ENCODE results near the gene ASTL.
A peak's percentile ranks its signal among the peaks of the same experiment; 100 is the strongest.
"Not testable (repeated sequence)": the region's sequence is repeated elsewhere in the genome, so short reads cannot be mapped to it uniquely, and the experiment has no call there.

The ASTL gene

DNA sequence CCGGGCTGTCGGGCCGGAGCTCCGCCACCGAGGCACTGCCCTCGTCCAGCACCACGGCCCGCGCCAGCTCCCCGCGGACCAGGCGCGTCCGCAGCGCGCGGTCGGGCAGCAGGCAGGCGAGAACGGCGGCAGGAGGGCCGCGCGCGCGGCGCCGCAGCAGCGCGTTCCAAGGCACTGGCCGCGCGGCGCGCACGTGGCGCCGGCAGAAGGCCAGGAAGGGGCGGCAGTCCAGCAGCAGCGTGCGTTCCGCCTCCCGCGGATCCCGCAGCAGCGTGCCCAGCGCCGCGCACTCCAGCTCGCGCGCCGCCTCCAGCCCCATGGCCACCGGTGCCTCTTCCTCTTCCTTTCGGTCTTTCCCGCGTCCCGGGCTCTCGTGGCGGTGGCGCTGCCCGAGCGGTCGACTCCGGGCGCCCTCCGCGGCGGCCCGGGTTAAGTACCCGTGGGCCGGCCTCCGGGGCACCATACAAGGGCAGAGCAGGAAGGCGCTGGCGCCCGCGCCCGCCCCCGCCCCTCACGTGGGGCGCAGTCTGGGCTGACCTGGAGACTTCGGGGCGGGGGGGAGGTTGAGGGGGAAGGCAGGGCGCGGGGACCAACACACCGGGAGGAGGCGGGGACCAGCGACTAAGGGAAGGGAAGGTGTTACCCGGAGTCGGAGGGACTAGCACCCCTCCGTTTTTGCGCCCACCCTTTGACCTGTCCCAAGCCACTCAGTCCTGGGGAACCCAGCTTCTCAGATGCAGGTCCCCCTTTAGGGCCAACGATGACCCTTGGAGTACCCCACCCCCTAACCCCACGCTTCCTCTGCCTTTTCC, 6.9 kb upstream of the ASTL start, which contains the start of gene DUSP2:
Gene DUSP2 (minus strand): TSS at position 405 of the 812 bp plus-strand sequence. CDS start 86 bp downstream, at position 319.
- peak; percentile 94 for DNase-seq

DNA sequence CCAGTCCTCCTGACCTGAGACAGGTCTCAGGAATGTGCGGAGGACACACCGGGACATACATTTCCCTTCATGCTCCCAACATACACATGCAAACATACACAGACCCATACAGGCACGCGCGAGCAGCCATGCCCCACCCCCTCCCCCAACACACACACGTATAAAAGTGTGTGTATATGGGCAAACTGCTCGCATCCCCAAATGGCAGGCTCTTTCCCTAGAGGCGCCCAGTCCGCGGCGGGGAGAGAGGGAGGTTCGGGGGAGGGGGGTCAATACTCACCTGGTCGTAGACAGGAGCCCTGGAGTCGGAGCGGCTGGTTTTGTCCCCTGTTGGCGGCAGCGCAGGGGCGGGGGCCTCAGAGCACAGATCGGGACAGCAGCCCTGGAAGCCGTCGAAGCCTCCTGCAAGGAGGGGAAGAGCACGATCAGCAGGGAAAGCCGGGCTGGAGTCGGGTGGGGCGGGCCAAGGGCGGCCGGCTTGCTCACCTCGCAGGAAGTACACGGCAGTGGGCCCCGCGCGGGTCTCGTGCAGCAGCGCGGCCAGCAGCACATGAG, 6.3 kb upstream of the ASTL start:
- DNase-seq = peak; percentile 50

DNA sequence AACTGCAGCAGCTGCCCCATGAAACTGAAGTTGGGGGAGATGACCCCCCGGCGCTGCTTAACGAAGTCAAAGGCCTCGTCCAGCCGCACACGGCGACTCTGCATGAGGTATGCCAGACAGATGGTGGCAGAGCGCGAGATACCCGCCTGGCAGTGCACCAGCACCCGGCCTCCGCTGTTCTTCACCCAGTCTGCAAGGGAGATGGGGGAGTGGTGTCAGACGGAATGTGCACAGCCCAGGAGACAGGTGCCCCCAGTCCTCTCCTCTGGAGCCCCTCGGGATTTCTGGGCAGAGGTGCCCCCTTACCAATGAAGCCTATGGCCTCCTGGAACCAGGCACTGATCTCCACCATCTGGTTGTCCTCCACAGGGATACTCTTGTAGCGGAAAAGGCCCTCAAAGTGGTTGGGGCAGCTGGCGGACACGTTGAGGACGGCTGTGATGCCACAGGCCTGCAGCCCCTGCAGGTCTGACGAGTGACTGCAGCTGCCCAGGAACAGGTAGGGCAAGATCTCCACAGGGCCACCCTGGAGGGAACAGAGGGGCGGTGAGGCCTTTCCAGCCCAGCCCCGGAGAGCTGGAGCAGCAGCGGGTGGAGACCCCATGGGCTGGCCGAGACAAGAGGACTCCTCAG, 5.7 kb upstream of the ASTL start:
- peak; percentile 52 for DNase-seq

DNA sequence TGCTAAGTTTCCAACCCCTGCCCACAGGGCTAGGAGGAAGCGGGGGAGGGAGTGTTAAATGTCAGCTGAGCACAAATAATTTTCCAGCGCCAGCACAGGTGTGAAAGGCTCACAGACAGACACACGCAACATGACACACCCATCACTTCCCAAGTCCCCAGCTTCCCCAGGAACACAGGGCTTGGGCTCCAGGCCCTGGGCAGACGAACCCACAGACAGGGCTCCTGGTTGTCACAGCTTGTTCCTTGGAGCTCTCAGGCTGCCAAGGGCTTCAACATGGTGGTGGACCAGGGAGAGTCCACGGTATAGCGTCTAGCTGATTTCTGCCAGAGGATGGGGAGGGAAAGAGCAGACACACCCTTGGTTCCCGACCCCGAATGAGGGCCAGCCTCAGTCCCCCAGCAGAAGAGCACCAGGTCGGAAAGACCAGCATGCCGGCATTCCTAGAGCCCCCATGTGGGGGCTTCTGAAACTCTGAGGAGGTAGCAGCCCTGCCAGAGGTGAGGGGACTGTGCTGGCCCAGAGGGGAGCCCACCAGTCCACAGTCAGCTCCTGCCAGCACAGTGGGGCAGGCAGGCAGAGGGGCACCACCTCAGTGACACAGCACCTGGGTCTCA, 5.0 kb upstream of the ASTL start:
- DNase-seq = peak; percentile 56

DNA sequence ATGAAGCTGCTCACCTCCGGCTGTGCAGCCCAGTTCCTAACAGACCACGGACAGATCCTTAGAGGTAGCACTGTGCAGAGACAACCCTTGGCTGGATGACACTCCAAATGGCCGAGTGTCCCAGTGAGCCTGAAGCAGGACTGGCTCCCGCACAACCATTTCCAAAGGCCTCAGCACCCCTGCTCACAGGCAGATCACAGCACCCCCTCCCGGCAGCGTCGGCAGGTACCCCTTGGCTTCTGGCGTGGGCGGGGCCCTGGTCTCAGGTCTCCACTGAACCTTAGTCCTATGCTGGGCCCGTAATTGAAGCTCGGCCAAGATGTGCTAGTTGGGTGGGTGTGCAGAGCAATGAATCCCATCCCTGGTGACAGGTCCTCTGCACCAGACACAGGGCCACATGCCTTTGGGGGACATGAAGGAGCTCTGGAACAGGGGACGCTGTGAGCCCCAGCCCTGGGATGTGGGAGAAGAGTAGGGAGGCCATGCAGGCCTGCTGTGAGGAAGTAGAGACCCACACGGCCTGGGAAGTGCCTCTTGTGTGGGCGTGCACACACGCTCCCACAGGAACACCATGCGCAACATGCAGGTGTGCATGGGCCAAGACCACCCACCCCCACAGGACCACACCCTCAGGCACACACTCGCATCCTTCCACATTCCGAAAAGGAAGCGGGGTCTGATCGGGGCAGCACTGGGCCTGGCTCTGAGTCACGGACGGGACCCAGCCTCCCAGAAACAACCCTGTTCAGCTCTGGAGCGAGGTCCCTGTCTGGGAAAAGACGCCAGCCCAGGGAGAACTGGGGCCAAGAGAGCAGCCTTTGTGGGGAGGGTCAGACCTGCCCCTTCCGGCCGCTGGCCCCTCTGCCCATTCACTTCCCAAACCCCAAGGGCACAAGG, 4.2 kb upstream of the ASTL start:
- DNase-seq = peak; percentile 82

DNA sequence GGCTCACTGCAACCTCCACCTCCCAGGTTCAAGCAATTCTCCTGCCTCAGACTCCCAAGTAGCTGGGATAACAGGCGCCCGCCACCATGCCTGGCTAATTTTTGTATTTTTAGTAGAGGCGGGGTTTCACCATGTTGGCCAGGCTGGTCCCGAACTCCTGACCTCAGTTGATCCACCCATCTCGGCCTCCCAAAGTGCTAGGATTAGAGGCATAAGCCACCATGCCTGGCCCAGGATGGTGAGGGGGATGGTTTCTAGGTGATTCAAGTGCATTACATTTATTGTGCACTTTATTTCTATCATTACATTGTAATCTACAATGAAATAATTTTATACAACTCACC, 3.3 kb upstream of the ASTL start:
- DNase-seq = not testable (repeated sequence)

DNA sequence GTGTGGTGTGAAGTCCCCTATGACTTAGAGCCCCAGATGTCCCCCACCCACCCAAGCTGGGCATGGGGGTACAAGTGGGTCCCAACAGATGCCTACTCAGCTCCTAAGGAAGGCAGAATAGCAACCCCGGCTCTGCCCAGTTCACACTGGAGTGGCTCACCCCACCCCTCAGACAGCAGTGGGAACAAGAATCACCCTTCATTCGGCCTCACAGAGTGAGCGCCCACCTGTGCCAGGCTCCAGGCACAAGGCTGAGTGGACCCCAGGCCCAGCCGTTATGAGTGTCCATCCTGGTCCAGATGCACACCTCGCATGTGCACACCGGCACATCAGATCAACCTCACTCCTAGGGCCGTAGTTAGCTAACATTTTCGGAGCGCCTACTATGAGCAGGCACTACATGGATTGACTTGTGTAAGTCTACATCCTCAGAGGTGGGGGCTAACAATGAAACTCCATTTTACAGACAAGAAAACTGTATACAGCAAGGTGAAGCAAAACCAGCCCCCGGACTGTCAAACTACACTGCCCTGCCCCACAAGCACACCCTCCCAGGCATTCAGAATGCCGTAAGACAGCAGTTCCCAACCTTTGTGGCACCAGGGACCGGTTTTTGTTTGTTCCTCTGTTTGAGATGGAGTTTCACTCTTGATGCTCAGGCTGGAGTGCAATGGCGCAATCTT, 2.8 kb upstream of the ASTL start:
- peak; percentile 51 for DNase-seq

DNA sequence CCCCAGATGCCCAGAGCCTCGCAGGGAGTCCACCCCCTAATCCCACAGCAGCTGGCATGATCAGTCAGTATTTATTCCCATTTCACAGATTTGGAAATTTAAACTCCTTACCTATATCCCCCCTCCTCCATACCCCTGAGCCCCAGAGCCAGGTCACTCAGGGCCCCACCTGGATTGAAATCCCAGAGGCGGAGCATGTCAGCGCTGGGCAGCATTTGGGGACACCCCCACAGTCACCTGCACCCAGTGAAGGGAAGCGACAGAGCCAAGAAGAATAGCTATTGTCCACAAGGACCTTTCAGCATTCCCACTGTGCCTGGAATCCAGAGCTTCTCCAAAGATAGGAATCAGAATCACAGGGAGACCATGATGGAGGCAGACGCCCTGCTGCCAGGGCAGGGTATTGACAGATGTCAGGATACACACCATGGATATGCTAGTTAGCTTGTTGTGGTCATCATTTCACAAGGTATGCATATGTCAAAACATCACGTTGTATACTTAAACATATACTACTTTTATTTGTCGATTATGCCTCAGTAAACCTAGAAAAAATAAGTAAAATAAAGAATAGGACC, 968 bp upstream of the ASTL start:
- DNase-seq = peak; percentile 30

DNA sequence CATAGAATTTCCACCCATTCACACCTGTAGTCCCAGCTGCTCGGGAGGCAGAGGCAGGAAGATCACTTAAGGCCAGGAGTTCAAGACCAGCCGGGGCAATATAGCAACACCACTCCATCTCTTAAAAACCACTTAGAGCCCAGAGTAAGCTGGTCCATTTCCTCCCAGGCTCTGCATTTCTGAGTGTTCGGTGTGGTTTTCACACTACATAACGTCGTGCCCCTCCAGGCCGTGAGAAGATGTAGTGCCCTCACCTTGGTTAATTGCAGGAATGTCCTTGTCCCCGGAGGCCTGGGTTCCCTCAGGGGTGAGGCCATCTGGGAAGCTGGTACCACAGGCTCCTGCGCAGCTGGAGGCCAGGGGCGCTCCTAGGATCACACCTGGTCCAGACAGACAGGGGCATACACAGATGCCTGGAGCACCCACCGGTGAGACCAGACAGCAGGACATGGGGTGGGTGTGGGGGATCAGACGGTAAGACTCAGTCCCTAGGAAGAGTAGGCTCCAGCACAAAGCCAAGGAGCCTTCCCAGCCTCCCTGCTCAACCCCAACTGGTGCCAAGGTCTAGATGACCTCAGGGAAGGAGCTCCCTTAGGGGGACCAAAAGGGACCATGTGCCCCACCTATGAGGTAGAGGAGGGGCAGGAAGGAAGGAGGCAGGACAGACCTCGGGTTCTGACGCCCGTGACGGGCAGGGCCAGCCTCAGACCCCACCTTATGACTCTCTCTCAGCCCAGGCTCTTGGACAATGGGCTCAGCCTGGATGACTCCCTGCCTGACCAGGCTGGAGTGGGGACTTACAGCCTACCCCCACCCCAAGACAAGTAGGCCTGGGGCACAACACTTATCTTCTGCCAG, 752 bp downstream of the ASTL start:
- DNase-seq = peak; percentile 37

DNA sequence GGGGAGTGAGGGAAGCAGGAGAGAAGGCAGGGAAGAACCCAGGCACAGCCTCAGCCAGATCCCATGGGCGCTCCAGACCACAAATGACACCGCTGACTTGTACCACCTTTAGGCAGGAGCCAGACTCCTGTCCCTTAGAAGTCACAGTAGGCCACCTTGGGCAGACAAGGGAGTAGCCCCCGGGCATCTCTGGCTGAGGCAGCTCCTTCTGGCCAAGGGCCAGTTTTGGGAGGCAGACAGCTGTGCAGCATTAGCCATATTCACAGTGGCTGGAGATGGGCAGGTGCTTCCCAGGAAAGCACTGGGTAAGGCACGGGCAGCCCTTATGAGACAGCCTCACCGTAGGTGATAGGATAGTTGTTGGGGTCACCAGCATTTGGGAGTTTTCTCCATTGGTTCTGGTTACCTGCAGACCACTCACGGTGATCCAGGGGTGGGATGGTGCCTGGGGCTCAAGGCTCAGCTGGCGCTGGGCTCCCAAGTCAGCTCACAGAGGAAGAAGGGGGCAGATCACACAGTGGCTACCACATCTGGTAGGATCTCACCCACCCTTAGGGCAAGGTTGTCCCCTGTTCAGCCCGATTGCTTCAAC, 2.1 kb downstream of the ASTL start:
- peak; percentile 31 for DNase-seq

DNA sequence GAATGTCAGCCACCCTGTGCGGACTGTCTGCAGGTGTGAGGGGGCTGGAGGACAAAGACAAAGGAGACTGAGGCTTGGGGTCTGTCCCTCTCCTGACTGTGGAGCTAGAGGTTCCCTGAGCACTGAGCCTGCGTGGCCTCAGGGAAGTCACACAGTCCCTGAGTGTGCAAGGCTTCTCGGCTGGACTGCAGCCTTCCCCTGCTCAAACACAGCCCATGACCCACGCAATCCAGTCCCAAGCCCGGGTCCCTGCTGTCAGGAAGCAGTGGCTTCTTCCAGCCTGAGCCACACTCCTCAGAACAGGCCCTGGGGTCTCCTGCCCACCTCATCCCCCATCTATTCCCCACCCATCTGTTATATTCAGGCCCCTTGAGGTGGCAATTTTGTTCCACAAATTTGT, 2.7 kb downstream of the ASTL start:
- no peak for DNase-seq

DNA sequence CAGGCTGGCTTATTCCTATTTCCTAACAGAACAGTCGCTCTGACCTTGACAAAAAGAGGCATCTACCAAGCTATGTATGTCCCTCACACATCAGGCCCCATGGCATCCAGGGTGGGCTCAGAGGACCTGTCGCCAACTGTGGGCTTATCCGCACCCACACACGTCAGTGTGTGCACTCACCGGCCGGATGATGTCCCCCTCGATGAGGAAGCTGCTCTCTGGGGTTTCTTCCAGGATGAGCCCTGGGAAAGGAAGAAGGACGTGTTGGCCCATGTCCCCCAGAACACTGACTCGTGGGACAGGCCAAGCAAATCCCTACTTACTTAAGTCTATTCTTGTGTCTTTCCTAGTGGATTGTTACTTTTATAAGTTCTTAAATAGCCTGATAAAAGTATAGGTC, 3.1 kb downstream of the ASTL start:
- DNase-seq = peak; percentile 16

DNA sequence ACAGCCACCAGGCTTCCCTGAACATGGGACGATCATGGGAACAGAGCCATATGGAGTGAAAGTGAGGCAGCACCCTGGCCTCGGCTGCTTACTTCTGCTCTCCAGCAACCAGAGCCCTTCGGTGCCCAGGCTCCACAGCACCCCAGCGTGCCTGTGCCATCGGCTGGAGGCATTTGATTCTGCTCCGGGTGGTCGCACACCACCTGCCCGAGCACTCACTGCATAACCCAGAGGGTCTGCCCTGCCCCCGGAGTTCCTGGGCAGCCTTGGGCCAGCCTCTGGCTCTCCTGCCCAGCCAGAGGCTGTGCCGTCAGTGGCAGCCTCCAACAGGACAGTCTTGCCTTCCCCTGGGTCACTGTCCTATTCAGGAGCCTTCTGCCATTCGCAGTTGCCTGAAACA, 3.9 kb downstream of the ASTL start:
- DNase-seq = peak; percentile 20

DNA sequence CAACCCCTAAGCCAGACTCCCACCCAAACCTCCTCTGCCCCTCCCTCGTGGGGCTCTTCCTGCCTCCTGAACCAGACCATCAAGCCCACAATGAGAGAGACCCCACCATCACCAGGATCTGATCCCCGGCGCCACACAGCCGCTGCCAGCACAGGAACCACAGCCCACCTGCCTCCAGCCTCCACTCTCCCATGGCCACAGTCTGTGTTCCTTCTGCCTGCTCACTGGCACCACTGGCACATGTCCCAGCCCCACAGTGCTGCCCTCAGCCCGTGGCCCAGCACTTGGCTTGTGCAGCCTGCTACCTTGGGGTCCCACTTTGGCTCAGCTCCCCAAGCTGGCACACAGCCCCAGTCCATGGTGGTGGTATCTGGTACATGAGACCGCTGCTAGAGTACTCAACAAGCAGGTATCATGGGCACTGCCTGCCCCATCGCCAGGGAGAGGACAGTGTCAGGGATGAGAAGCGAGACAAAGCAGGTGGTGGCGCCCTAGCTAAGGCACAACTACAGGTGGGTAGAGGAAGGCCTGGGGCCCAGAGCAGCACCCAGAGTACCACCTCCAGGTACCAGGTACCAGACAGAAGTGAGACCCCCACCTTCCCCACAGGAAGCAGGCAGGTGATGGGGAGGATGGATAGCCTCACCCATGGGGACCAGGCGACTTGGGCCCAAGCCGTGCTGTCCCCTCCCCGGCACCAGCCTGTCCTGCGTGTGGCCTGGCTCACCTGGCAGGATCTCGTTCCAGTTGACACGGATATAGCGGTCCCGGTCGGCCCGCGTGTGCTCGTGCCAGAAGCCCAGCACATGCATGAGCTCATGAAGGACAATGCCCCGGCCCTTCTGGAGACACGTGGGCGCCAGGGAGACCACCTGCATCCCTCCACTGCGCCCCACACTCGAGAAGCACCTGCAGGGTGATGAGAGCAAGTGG, 6.2 kb downstream of the ASTL start:
- peak; percentile 17 for DNase-seq

DNA sequence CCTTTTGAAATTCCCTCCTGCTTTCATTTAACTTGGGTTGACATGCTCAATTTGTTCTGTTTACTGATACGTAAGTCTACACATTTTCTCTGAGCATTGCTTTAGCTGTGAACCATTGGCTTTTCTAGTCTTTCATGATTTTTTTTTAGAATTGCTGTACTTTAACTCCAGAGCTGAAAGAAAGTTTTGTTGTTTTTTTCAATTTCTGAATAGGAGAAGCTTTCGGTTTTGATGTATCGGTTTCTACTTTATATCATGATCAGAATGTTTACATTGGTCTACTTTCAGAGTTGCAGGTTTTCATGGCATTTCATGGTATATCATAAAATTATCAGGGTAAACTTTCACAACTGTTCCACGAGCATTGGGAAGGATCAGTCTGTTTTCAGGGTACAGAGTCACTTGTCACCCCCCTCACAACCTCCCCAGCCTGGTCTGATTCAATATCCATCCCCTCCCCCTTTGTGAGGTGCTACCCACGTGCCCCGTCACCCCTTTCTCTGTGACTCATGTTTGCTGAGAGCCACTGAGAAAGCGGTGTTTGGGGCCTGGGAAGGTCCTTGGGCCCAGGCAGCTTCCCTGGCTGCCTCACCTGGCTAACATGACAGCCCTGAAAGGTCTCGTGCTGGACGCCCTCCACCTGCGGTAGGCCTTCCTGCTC, 7.0 kb downstream of the ASTL start:
- peak; percentile 43 for DNase-seq

DNA sequence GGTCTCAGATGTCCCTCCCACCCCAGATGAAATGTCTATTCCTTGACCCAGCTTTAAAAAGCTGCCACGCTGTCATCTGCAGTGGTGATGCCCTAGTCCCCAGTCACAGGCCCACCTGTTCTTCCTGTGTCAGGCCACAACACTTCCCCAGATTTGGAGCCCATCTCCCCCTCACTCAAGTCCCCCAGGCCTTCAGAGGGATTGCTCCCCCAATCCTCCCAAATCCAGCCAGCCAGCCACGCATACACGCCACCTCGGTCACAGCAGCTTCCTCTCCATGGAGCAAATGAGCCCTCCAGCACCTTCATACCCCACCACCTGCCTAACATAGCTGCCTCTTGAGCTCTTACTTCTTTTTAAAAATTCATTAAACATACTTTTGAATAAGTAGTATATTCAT, 7.8 kb downstream of the ASTL start:
- peak; percentile 16 for DNase-seq

DNA sequence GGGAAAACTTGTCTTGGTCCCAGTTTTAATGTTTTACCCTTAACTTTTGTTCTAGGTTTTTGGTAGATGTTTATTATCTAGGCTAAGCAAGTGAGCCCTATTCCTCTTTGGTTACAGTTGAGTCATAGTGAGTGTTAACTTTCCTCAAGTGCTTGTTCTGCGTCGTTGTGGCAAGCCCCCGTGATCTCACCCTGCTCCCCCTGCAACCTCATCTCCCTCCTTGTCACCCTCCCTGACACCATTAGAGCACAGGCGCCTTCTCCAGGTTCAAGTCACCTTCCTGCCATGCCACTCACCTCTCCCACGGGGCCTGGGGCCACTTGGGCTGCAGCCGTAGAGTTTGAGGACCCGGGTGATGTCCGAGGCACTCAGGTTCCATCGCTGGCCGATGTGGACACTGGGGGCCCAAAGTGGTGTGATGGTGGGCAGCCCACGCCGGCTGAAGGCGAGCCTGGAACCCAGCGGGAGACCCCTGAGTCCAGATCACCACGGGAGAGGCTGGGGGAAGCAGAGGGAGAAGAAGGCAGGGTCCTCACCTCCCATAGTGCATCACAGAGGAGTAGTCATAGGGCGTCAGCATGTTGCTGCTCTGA, 8.7 kb downstream of the ASTL start:
- no peak for DNase-seq

DNA sequence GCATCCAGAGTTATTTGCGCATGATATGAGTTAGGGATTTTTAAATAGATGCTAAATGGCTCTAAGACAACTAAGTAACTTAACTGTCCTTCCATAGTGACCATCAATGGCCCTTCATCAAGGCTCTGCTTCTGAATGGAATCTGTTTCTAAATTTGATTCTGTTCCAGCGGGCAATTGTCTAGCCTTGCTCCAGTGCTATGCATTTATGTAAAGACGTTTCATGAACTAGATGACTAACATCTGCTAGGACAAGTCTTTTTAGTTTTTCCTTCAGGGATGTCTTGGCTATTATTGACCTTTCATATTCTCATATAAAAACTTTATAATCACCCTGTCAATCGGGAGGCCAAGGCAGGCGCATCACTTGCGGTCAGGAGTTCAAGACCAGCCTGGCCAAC, 9.8 kb downstream of the ASTL start:
- no peak for DNase-seq
